Measurements from ENCODE around the gene DLL1. TPM values are rescaled to one million over a fixed set of nuclear protein-coding genes. Genes with fewer than 3 reads are reported as not detected.

The DLL1 gene
- total RNA-seq, 1 experiment from 2014 or later = 2.8 TPM

DNA sequence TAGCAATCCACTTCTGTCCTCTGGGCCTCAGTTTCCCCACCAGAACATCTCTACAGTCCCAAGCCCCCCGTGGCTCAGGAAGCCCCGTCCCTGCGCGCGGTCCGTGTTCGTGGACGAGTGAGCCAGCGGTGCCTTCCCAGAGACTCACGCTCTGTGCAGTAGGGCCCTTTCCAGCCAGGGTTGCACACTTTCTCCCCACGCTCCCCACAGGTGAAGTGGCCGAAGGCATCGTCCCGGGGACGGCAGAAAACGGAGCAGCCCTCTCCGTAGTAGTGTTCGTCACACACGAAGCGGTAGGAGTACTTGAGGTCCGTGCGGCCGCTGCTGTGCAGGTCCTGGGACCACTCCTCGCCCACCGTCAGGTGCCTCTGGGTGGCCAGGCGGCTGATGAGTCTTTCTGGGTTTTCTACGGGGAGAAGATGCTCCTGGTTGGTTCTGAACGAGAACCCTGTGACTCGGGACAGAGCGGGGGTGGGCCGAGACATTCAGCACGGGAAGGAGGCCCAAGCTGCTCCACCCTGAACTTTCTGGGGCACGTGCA is 2.7 kb downstream of the DLL1 start:
- Histone ChIP-seq H3K18ac (ENCODE audit: insufficient read length, low read depth, low read length) (no peak overlapping the region), H3K56ac (ENCODE audit: insufficient read length, low read depth, low read length) (no peak overlapping the region), H2AFZ (ENCODE audit: low read length) (no peak overlapping the region), H3K79me2 (ENCODE audit: insufficient read depth, low read length) (no peaks in the 10 kb centered on the region), H2BK20ac (ENCODE audit: low read depth, low read length, poor library complexity, severe bottlenecking) (no peak overlapping the region), H3K4me2 (ENCODE audit: insufficient read depth, insufficient read length, low read length) (peak overlapping the region; percentile 66), H3K79me1 (ENCODE audit: insufficient read depth, low read depth, low read length, poor library complexity, severe bottlenecking) (no peaks in the 10 kb centered on the region), H2BK5ac (ENCODE audit: insufficient read length, low read length) (no peak overlapping the region), H2BK12ac (ENCODE audit: insufficient read length, low read depth, low read length) (no peak overlapping the region), H4K5ac (ENCODE audit: insufficient read length, low read depth, low read length) (no peak overlapping the region), H3K14ac (ENCODE audit: insufficient read depth, low read length) (no peak overlapping the region), H2BK15ac (ENCODE audit: low read depth, low read length) (no peak overlapping the region), H4K20me1 (ENCODE audit: control insufficient read depth, insufficient read depth, insufficient read length) (no peaks in the 10 kb centered on the region), H3K4ac (ENCODE audit: low read depth, low read length) (no peak overlapping the region), H3T11ph (ENCODE audit: low read length) (no peak overlapping the region), H2AK5ac (ENCODE audit: insufficient read length, low read length) (no peak overlapping the region), H3K4me1 (ENCODE audit: insufficient read depth, low read length) (no peaks in the 10 kb centered on the region; the same call in 1 of the 2 replicates), H4K8ac (replicated peaks; ENCODE audit: insufficient read length, low read depth, low read length) (no peak overlapping the region), H3K23ac (ENCODE audit: insufficient read length, low read depth, low read length) (no peak overlapping the region), H3K23me2 (ENCODE audit: insufficient read length, low read depth, low read length, poor library complexity, severe bottlenecking) (peaks cover 20% of the 10 kb centered on the region), H3K27me3 (ENCODE audit: insufficient read depth, low read length) (peaks cover 45% of the 10 kb centered on the region), H3K27ac (ENCODE audit: insufficient read length, low read depth, low read length) (no peak overlapping the region), H2BK120ac (ENCODE audit: low read depth, low read length, poor library complexity, severe bottlenecking) (no peak overlapping the region), H4K91ac (ENCODE audit: insufficient read length, low read depth, low read length) (no peak overlapping the region), H3K9me3 (ENCODE audit: control insufficient read depth, low read depth, low read length) (no peaks in the 10 kb centered on the region), H3K9ac (ENCODE audit: extremely low read depth, insufficient read length, low read length) (no peak overlapping the region)
- no CpG with 5 or more reads among the region's 33 CpGs for WGBS (ENCODE audit: extremely low coverage, insufficient read length, low lambda C conversion rate)
- TF ChIP-seq, protein P1, sequence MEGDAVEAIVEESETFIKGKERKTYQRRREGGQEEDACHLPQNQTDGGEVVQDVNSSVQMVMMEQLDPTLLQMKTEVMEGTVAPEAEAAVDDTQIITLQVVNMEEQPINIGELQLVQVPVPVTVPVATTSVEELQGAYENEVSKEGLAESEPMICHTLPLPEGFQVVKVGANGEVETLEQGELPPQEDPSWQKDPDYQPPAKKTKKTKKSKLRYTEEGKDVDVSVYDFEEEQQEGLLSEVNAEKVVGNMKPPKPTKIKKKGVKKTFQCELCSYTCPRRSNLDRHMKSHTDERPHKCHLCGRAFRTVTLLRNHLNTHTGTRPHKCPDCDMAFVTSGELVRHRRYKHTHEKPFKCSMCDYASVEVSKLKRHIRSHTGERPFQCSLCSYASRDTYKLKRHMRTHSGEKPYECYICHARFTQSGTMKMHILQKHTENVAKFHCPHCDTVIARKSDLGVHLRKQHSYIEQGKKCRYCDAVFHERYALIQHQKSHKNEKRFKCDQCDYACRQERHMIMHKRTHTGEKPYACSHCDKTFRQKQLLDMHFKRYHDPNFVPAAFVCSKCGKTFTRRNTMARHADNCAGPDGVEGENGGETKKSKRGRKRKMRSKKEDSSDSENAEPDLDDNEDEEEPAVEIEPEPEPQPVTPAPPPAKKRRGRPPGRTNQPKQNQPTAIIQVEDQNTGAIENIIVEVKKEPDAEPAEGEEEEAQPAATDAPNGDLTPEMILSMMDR (conservative IDR thresholded peaks at IDR 0.05) = no peak
- Mint-ChIP-seq H3K4me1 (peaks cover 35 to 48% of the 10 kb centered on the region in 2 experiments), H3K27me3 (ENCODE audit: low read depth) (peaks cover 83% of the 10 kb centered on the region), H3K4me3 (peak overlapping the region; percentile 57 to 86), H3K27ac (no peak overlapping the region), H3K9me3 (peaks cover 0 to 8% of the 10 kb centered on the region in 2 experiments; a peak in 3 of 5 replicates), H3K36me3 (ENCODE audit: insufficient read depth in 1 of 3, low read depth in 3 of 3) (peaks cover 9 to 30% (median 25%) of the 10 kb centered on the region in 3 experiments)
- DNase-seq = no peak
